Duodenal mucosa (tissue), 2 donors: ENCODE results near the gene HLX.

ENCODE experiments used
- H3K27ac ChIP-seq: one replicate; pipeline ENCODE4 v1.7.0; 2013; ENCODE audit warnings: low read depth, low read length
- H3K27me3 ChIP-seq, 2 donors: one replicate each; pipeline ENCODE4 v1.7.0; 2013; ENCODE audit warnings: low read length in 2 of 2, control low read depth in 1 of 2; ENCODE audit not compliant: insufficient read depth in 2 of 2, control insufficient read depth in 1 of 2
- H3K36me3 ChIP-seq, 2 donors: one replicate each; pipeline ENCODE4 v1.7.0; 2013; ENCODE audit warnings: low read length in 2 of 2, control low read depth in 1 of 2; ENCODE audit not compliant: insufficient read depth in 2 of 2, control insufficient read depth in 1 of 2
- H3K4me1 ChIP-seq, 2 donors: one replicate each; pipeline ENCODE4 v1.7.0; 2013; ENCODE audit warnings: low read length in 2 of 2, control low read depth in 1 of 2; ENCODE audit not compliant: insufficient read depth in 2 of 2, control insufficient read depth in 1 of 2
- H3K4me3 ChIP-seq, 2 donors: one replicate each; pipeline ENCODE4 v1.7.0; 2013; ENCODE audit warnings: low read length in 2 of 2, low read depth in 1 of 2
- H3K9ac ChIP-seq, 2 donors: one replicate each; pipeline ENCODE4 v1.7.0; 2013; ENCODE audit warnings: low read length in 2 of 2, low read depth in 1 of 2
- H3K9me3 ChIP-seq, 2 donors: one replicate each; pipeline ENCODE4 v1.7.0; 2013; ENCODE audit warnings: low read length in 2 of 2, control low read depth in 1 of 2; ENCODE audit not compliant: control insufficient read depth in 1 of 2

The HLX gene

DNA sequence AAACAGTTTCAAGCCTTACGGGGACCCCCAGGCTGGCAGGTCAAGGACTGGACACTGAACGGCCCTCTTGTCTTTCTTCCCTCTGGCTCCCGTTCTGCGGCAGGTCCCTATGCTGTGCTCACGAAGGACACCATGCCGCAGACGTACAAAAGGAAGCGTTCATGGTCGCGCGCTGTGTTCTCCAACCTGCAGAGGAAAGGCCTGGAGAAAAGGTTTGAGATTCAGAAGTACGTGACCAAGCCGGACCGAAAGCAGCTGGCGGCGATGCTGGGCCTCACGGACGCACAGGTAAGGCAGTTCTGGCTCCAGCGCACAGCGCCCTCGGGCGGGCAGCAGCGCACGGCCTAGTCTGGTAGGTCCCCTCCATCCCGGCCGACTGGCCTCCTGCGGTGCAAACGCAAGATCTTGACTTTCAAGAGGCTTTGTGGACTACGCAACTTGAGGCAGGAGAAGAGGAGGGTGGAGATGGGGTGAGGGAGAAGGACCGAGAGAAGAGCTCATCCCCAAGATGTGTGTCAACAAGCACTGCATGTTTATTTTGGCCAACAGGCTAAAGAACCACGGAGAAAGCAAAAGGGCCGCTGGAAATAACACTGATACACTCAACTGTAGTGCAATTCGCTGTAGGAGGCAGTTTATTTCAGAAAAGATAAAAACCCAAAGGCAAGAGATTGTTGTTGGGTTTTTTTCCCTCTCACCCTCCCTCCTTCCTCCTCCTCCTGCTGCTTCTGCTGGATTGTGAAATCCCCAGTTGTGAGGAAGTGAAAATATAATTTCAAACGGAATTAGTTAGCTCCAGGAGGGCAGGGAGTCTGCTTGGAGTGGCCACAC is 3.0 kb downstream of the HLX start:
- Histone ChIP-seq H3K27me3 (peaks cover 49 to 54% of the 10 kb centered on the region in 2 donors), H3K9me3 (no peaks in the 10 kb centered on the region), H3K9ac (peak overlapping the region; percentile 15 to 63), H3K4me3 (peak overlapping the region; percentile 74 to 76), H3K36me3 (peaks cover 2 to 6% of the 10 kb centered on the region in 2 donors), H3K4me1 (peaks cover 18 to 23% of the 10 kb centered on the region in 2 donors), H3K27ac (peak overlapping the region; percentile 46)

DNA sequence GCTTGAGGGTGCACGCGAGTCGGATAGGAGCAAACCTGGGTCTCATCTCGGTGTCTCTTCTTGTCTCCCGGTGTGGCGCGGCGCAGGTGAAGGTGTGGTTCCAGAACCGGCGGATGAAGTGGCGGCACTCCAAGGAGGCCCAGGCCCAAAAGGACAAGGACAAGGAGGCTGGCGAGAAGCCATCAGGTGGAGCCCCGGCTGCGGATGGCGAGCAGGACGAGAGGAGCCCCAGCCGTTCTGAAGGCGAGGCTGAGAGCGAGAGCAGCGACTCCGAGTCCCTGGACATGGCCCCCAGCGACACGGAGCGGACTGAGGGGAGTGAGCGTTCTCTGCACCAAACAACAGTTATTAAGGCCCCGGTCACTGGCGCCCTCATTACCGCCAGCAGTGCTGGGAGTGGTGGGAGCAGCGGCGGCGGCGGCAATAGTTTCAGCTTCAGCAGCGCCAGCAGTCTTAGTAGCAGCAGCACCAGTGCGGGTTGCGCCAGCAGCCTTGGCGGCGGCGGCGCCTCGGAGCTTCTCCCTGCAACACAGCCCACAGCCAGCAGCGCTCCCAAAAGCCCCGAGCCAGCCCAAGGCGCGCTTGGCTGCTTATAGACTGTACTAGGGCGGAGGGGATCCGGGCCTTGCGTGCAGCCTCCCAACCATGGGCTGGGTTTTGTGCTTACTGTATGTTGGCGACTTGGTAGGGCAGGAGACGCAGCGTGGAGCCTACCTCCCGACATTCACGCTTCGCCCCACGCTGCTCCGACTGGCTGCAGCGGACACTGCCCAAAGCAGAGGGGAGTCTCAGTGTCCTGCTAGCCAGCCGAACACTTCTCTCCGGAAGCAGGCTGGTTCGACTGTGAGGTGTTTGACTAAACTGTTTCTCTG is 5.1 kb downstream of the HLX start:
- H3K36me3 ChIP-seq, result peaks cover 2 to 6% of the 10 kb centered on the region in 2 donors
- peaks cover 10 to 11% of the 10 kb centered on the region in 2 donors for H3K4me1 ChIP-seq
- no peak overlapping the region for H3K9ac ChIP-seq
- no peak overlapping the region for H3K4me3 ChIP-seq
- peaks cover 47 to 52% of the 10 kb centered on the region in 2 donors for H3K27me3 ChIP-seq
- H3K27ac ChIP-seq, result no peak overlapping the region
- H3K9me3 ChIP-seq, result no peaks in the 10 kb centered on the region

DNA sequence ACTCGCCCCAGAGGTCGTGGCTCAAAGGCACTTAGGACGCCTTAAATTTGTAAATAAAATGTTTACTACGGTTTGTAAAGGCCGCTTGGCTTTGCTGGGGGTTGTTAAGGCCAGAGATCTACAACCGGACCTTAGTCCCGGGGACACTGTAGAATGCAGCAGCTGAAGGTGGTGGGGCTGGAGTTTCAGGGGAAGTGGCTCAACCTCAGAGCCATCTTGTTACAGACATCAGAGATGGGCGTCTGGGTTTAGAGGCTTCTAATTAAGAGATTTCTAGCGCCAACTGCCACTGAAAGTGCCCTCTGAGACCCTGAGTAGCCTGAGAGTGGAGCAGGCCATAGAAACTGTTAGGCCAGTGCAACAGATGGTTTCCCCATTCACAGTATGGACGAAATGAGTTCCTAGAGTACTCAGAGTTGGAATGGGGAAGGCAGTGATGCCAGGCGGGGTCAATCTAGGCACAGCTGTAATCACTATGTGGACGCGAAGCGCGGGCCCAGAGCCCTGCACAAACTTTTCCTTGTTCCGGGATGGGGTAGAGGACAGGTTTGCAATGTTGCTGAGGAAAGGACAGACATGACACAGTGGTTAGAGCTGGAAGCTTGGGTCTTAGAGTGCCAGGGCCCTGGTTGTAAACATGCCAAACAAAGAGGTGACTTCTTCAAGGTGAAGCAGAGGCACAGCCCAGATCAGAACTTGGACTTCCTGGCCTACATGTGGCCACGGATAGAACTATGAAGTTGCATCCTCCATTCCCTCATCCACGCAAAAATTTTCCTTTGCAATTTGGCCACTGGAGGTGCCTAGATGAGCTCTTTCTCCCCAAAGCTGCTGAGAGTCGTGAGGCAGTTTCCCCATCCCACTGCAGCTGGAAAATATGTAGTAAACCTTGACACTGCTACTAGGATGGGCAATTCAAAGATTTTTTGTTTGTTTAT is 6.0 kb downstream of the HLX start:
- no peak overlapping the region for H3K27ac ChIP-seq
- H3K9ac ChIP-seq, result no peak overlapping the region
- peaks cover 8 to 10% of the 10 kb centered on the region in 2 donors for H3K4me1 ChIP-seq
- H3K36me3 ChIP-seq, result peaks cover 2 to 6% of the 10 kb centered on the region in 2 donors
- no peaks in the 10 kb centered on the region for H3K9me3 ChIP-seq
- peaks cover 51 to 55% of the 10 kb centered on the region in 2 donors for H3K27me3 ChIP-seq
- no peak overlapping the region for H3K4me3 ChIP-seq

GRCh38 chr1:220885971-220886370 is 6.7 kb downstream of the HLX start:
- no peak overlapping the region for H3K4me3 ChIP-seq
- no peak overlapping the region for H3K9ac ChIP-seq
- peaks cover 2 to 6% of the 10 kb centered on the region in 2 donors for H3K36me3 ChIP-seq
- peaks cover 53 to 54% of the 10 kb centered on the region in 2 donors for H3K27me3 ChIP-seq
- H3K4me1 ChIP-seq, result peaks cover 5 to 10% of the 10 kb centered on the region in 2 donors
- no peaks in the 10 kb centered on the region for H3K9me3 ChIP-seq
- H3K27ac ChIP-seq, result no peak overlapping the region

- peaks cover 0 to 4% of the 10 kb centered on the region in 2 donors for H3K4me1 ChIP-seq
Measured at GRCh38 chr1:220886470-220887201, 7.4 kb downstream of the HLX start.

GRCh38 chr1:220887202-220887519 is 7.9 kb downstream of the HLX start:
- H3K27me3 ChIP-seq, result peaks cover 55 to 61% of the 10 kb centered on the region in 2 donors
- no peaks in the 10 kb centered on the region for H3K9me3 ChIP-seq
- peaks cover 0 to 2% of the 10 kb centered on the region in 2 donors for H3K4me1 ChIP-seq
- H3K27ac ChIP-seq, result no peak overlapping the region
- H3K9ac ChIP-seq, result no peak overlapping the region
- no peak overlapping the region for H3K4me3 ChIP-seq
- peaks cover 2 to 6% of the 10 kb centered on the region in 2 donors for H3K36me3 ChIP-seq

More at GRCh38 chr1:220886470-220887201, 7.4 kb downstream of the HLX start:
- Histone ChIP-seq H3K27me3 (peaks cover 54 to 56% of the 10 kb centered on the region in 2 donors), H3K4me3 (no peak overlapping the region), H3K36me3 (peaks cover 2 to 6% of the 10 kb centered on the region in 2 donors), H3K27ac (no peak overlapping the region), H3K9ac (no peak overlapping the region), H3K9me3 (no peaks in the 10 kb centered on the region)

GRCh38 chr1:220887520-220888416 is 8.5 kb downstream of the HLX start:
- H3K9ac ChIP-seq, result no peak overlapping the region
- H3K4me3 ChIP-seq, result no peak overlapping the region
- H3K36me3 ChIP-seq, result peaks cover 2 to 6% of the 10 kb centered on the region in 2 donors
- H3K4me1 ChIP-seq, result no peaks in the 10 kb centered on the region
- H3K27ac ChIP-seq, result no peak overlapping the region
- H3K9me3 ChIP-seq, result no peaks in the 10 kb centered on the region
- peaks cover 57 to 67% of the 10 kb centered on the region in 2 donors for H3K27me3 ChIP-seq

DNA sequence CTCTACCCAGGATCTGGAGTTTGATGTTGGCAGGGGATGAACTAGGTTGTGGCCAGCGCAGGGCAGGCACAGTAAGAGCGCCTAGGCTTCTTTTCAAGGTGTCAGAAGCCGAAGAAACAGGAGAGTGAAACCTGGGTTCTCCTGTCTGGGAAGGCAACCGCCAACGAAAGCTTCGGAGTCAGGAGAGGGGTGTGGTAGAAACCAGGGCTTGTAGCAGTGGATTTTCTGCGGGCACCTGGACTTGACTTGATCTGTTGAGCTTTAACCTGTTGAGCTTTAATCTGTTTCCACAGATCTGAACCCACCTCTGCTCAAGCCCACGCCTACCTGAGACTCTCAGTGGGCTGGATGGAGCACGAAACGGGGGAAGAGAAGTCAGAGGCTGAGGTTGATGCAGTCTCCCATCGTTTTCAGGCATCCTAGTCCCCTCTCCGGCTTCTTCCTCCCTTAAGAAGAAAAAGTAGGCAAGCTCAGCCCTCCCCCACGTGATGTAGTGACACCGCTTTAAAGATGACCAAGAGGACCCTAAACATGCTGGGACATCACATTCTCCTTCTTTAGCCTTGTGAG is 9.3 kb downstream of the HLX start:
- Histone ChIP-seq H3K27ac (no peak overlapping the region), H3K9ac (no peak overlapping the region), H3K27me3 (peaks cover 64 to 75% of the 10 kb centered on the region in 2 donors), H3K9me3 (no peaks in the 10 kb centered on the region), H3K36me3 (peaks cover 2 to 6% of the 10 kb centered on the region in 2 donors), H3K4me3 (no peak overlapping the region), H3K4me1 (no peaks in the 10 kb centered on the region)
